ENCODE results near the gene MDM1. TPM values are rescaled to one million over a fixed set of nuclear protein-coding genes. Genes with fewer than 3 reads are reported as not detected.

MDM1 gene
- total RNA-seq (2021; ENCODE audit: unreplicated experiment) (10.0 TPM), Bru-seq, nascent RNA (percentile 48 among the genes with signal in this experiment), BruChase-seq, experiment 1, labeled RNA remaining after a 6-hour chase (percentile 54 among the genes with signal in this experiment), BruChase-seq, experiment 2, labeled RNA remaining after a 2-hour chase (percentile 64 among the genes with signal in this experiment)
- polyA plus RNA-seq (2012), result 1.7 and 2.5 TPM in 2 replicates
- long read RNA-seq, partial matches to known transcripts, result 1 of 11 reads
- long read RNA-seq, other reads (novel, unspliced or antisense), result 6 of 11 reads

- RAD21 ChIA-PET (ENCODE audit: low non-redundant PET in 1 of 2, low total read pairs in 2 of 2, uncharacterized antibody in 2 of 2, unreplicated experiment in 2 of 2), result no interaction called here
- intact Hi-C loops (cut with micrococcal nuclease), result loop anchor here (5.0 kb wide), 1 partner anchor 475 kb away; the partner anchor contains the start of gene MDM2
- TF ChIP-seq YY1 (IDR thresholded peaks at IDR 0.05; ENCODE audit: extremely low read depth, insufficient replicate concordance, low read depth, low read length) (peak; percentile 81), POLR2AphosphoS5 (IDR thresholded peaks at IDR 0.05; ENCODE audit: low read depth, low read length) (peak; percentile 63), SP1 (IDR thresholded peaks at IDR 0.05; ENCODE audit: low read depth) (peak; percentile 82), ZFX (IDR thresholded peaks at IDR 0.05) (peak; percentile 35; the same call in 1 of the 2 replicates), SIN3A (IDR thresholded peaks at IDR 0.05; ENCODE audit: low read depth) (no peak), POLR2A (IDR thresholded peaks at IDR 0.05; ENCODE audit: borderline replicate concordance, extremely low read depth, insufficient read depth, insufficient read length) (peak; percentile 53)
- DNase-seq (ENCODE audit: low read depth, low spot score) (peak; percentile 95), ATAC-seq (peak; percentile 98)
- Histone ChIP-seq H3K36me3 (ENCODE audit: control insufficient read depth in 1 of 2, insufficient read depth in 2 of 2, low read length in 2 of 2) (no peaks in the 10 kb centered on the region), H3K27ac (ENCODE audit: low read depth, low read length) (peak within 1 kb of the TSS; percentile 24; the same call in 1 of the 2 replicates), H3K9me2 (ENCODE audit: insufficient read depth) (no peaks in the 10 kb centered on the region), H3K4me1 (ENCODE audit: control insufficient read depth in 1 of 2, insufficient read depth in 2 of 2, low read length in 2 of 2) (peaks cover 7 to 13% of the 10 kb centered on the region in 2 experiments), H3K4me3 (replicated peaks in 1 of 2; ENCODE audit: low read depth in 1 of 2, low read length in 2 of 2) (peak within 1 kb of the TSS; percentile 71 to 81), H2AFZ (ENCODE audit: low read depth, low read length, poor library complexity, severe bottlenecking) (peak within 1 kb of the TSS; percentile 91), H4K20me1 (ENCODE audit: insufficient read depth) (no peaks in the 10 kb centered on the region), H3K9me3 (ENCODE audit: control insufficient read depth in 1 of 2, insufficient read depth in 1 of 2, low read depth in 1 of 2, low read length in 2 of 2) (no peaks in the 10 kb centered on the region), H3K27me3 (ENCODE audit: insufficient read depth, low read length) (no peaks in the 10 kb centered on the region), H3K4me2 (ENCODE audit: low read length) (peak within 1 kb of the TSS; percentile 86), H3K79me2 (ENCODE audit: insufficient read depth, low read length) (no peaks in the 10 kb centered on the region), H3K9ac (ENCODE audit: low read length) (peak within 1 kb of the TSS; percentile 59)
- POLR2A ChIA-PET, result interaction anchor here (1.5 kb wide), 1 partner anchor 9 kb away, joined by 3 read pairs; no protein-coding TSS in a partner anchor
- CTCF ChIA-PET, result interaction anchor here (1.0 to 1.1 kb wide), 2 partner anchors 15 to 26 kb away, joined by 3 to 12 read pairs; no protein-coding TSS in a partner anchor
- TSS peak; percentile 56 for BruUV-seq (replicated peaks)
Observed at GRCh38 chr12:68331869-68332727, at the start of gene MDM1. TSS of gene MDM1 (minus strand) at chr12:68332362. CDS start at chr12:68332245, 117 bp downstream.
